H1 (cell line): ENCODE measurements around the gene C10orf95. TPM values are rescaled to one million over a fixed set of nuclear protein-coding genes. Genes with fewer than 3 reads are reported as not detected.

ENCODE experiments used
- CTCF ChIA-PET: fragments of 300-600 bp; sonication (Branson Sonifier 250); formaldehyde crosslinking; loops from one replicate; lab custom pipeline; 2021; ENCODE audit not compliant: partially characterized antibody; lab: Charles Lee
- POLR2A ChIA-PET: fragments of 300-600 bp; sonication (Branson Sonifier 250); formaldehyde crosslinking; loops from one replicate; lab custom pipeline; 2021; ENCODE audit warnings: inconsistent platforms; ENCODE audit not compliant: partially characterized antibody; lab: Charles Lee
- DNase-seq, 2 experiments: peaks; one replicate each; pipeline versions ENCODE4 v3.0.0 to v3.0.0-alpha.2; 2010 to 2022; ENCODE audit warnings: low spot score in 2 of 2, low read depth in 1 of 2, mixed read lengths in 1 of 2
- FAIRE-seq: peaks from 2 replicates; lab custom pipeline; 2011; peaks lifted over from hg19 to GRCh38; lab: Jason Lieb, UNC
- H2AFZ ChIP-seq: 2 replicates; pipeline ENCODE4 v1.8.1; 2012; ENCODE audit warnings: low read length, inconsistent platforms
- H2AK5ac ChIP-seq: 2 replicates; pipeline ENCODE4 v1.6.1; 2013; ENCODE audit warnings: low read depth, low read length
- H2BK120ac ChIP-seq: replicated peaks from 2 replicates; pipeline ENCODE3; 2013; ENCODE audit warnings: low read depth, low read length, inconsistent platforms
- H2BK12ac ChIP-seq: 2 replicates; pipeline ENCODE4 v1.6.1; 2013; ENCODE audit warnings: low read depth, low read length
- H2BK15ac ChIP-seq: 2 replicates; pipeline ENCODE4 v1.6.1; 2013; ENCODE audit warnings: low read length
- H2BK20ac ChIP-seq: 2 replicates; pipeline ENCODE4 v1.6.1; 2013; ENCODE audit warnings: low read length
- H2BK5ac ChIP-seq: 2 replicates; pipeline ENCODE4 v1.6.1; 2013; ENCODE audit warnings: low read depth, low read length
- H3K14ac ChIP-seq: 2 replicates; pipeline ENCODE4 v1.6.1; 2013; ENCODE audit warnings: inconsistent platforms; ENCODE audit not compliant: insufficient read length
- H3K18ac ChIP-seq: 2 replicates; pipeline ENCODE4 v1.6.1; 2013; ENCODE audit warnings: low read length; ENCODE audit errors: extremely low read depth
- H3K23ac ChIP-seq: 2 replicates; pipeline ENCODE4 v1.6.1; 2013; ENCODE audit warnings: inconsistent platforms; ENCODE audit not compliant: insufficient read length
- H3K23me2 ChIP-seq: 2 replicates; pipeline ENCODE4 v1.6.1; 2013; ENCODE audit warnings: low read depth, low read length
- H3K27ac ChIP-seq: 2 replicates; pipeline ENCODE4 v1.6.1; 2011; ENCODE audit warnings: low read depth, low read length, inconsistent platforms
- H3K27me3 ChIP-seq, 4 experiments: replicated peaks in 1 of 4; 1 replicate in 1 of 4; 2 replicates in 3 of 4; pipeline versions ENCODE4 v1.6.1 to v1.8.1; 2011 to 2013; ENCODE audit warnings: low read length in 3 of 4, mild to moderate bottlenecking in 3 of 4, inconsistent platforms in 2 of 4, mixed read lengths in 2 of 4, moderate library complexity in 1 of 4; ENCODE audit not compliant: control insufficient read depth in 3 of 4, insufficient read depth in 3 of 4; ENCODE audit errors: extremely low read depth in 1 of 4
- H3K36me3 ChIP-seq, 4 experiments: 2 replicates each; pipeline versions ENCODE4 v1.6.1 to v1.8.1; 2011 to 2013; ENCODE audit warnings: mild to moderate bottlenecking in 4 of 4, low read length in 3 of 4, moderate library complexity in 2 of 4, control low read depth in 1 of 4, inconsistent platforms in 1 of 4; ENCODE audit not compliant: insufficient read depth in 4 of 4, control insufficient read depth in 2 of 4
- H3K4ac ChIP-seq: replicated peaks from 2 replicates; pipeline ENCODE3; 2013; ENCODE audit warnings: low read length, low read depth, mixed read lengths, inconsistent platforms; ENCODE audit not compliant: insufficient read length
- H3K4me1 ChIP-seq, 4 experiments: replicated peaks in 1 of 4; 1 replicate in 1 of 4; 2 replicates in 3 of 4; pipeline versions ENCODE4 v1.6.1 to v1.8.1; 2011 to 2013; ENCODE audit warnings: low read length in 3 of 4, inconsistent platforms in 2 of 4, mixed read lengths in 1 of 4; ENCODE audit not compliant: insufficient read depth in 4 of 4, control insufficient read depth in 3 of 4
- H3K4me2 ChIP-seq, 2 experiments: 2 replicates each; pipeline versions ENCODE4 v1.6.1 to v1.8.1; 2011 to 2013; ENCODE audit warnings: low read depth in 2 of 2, low read length in 2 of 2, control low read depth in 1 of 2, inconsistent platforms in 1 of 2, mild to moderate bottlenecking in 1 of 2; ENCODE audit not compliant: insufficient read depth in 1 of 2
- H3K4me3 ChIP-seq, 4 experiments: fragments of 200-600, 300-600 bp in 1 of 4; sonication (generic), shearing (Covaris generic), sonication (Bioruptor Twin) in 1 of 4; 2 replicates each; pipeline versions ENCODE4 v1.5.1 to v1.8.1; 2011 to 2016; ENCODE audit warnings: low read length in 4 of 4, low read depth in 3 of 4, control low read depth in 2 of 4, inconsistent platforms in 2 of 4, mild to moderate bottlenecking in 2 of 4, mixed read lengths in 1 of 4, moderate library complexity in 1 of 4; ENCODE audit not compliant: insufficient read depth in 2 of 4; ENCODE audit errors: extremely low read depth in 1 of 4
- H3K56ac ChIP-seq: replicated peaks from 2 replicates; pipeline ENCODE3; 2013; ENCODE audit warnings: low read depth, mild to moderate bottlenecking, mixed read lengths, low read length, inconsistent platforms; ENCODE audit not compliant: insufficient read length
- H3K79me1 ChIP-seq: 2 replicates; pipeline ENCODE4 v1.6.1; 2013; ENCODE audit warnings: low read depth, low read length, control low read depth
- H3K79me2 ChIP-seq, 2 experiments: 2 replicates each; pipeline versions ENCODE4 v1.6.1 to v1.8.1; 2012 to 2013; ENCODE audit warnings: low read length in 2 of 2, mild to moderate bottlenecking in 2 of 2, inconsistent platforms in 1 of 2; ENCODE audit not compliant: insufficient read depth in 2 of 2, control insufficient read depth in 1 of 2
- H3K9ac ChIP-seq, 4 experiments: replicated peaks in 1 of 4; 1 replicate in 1 of 4; 2 replicates in 3 of 4; pipeline versions ENCODE4 v1.6.1 to v1.8.1; 2011 to 2013; ENCODE audit warnings: low read depth in 3 of 4, low read length in 3 of 4, control low read depth in 2 of 4, mild to moderate bottlenecking in 2 of 4, moderate library complexity in 2 of 4, inconsistent platforms in 1 of 4; ENCODE audit errors: extremely low read depth in 1 of 4
- H3K9me3 ChIP-seq, 2 experiments: 2 replicates each; pipeline versions ENCODE4 v1.6.1 to v1.8.1; 2012 to 2013; ENCODE audit warnings: mild to moderate bottlenecking in 2 of 2, moderate library complexity in 2 of 2, control low read depth in 1 of 2, inconsistent platforms in 1 of 2, low read depth in 1 of 2, low read length in 1 of 2, mixed read lengths in 1 of 2; ENCODE audit not compliant: insufficient read depth in 2 of 2
- H4K20me1 ChIP-seq, 2 experiments: replicated peaks in 1 of 2; 2 replicates each; pipeline versions ENCODE3 to v1.8.1; 2011 to 2013; ENCODE audit warnings: inconsistent platforms in 2 of 2, low read length in 2 of 2, mild to moderate bottlenecking in 1 of 2; ENCODE audit not compliant: insufficient read depth in 2 of 2, control insufficient read depth in 1 of 2
- H4K5ac ChIP-seq: 2 replicates; pipeline ENCODE4 v1.6.1; 2013; ENCODE audit warnings: low read length, low read depth, mixed read lengths, inconsistent platforms; ENCODE audit not compliant: insufficient read length
- H4K8ac ChIP-seq: 2 replicates; pipeline ENCODE4 v1.8.0; 2013; ENCODE audit warnings: mild to moderate bottlenecking, moderate library complexity, low read length, inconsistent platforms; ENCODE audit not compliant: insufficient read depth; ENCODE audit errors: extremely low read depth
- H4K91ac ChIP-seq: replicated peaks from 2 replicates; pipeline ENCODE3; 2013; ENCODE audit warnings: low read length, mixed read lengths, inconsistent platforms; ENCODE audit not compliant: insufficient read length
- CBX5 ChIP-seq: fragments of 300-800, 300-1000 bp; sonication (generic); IDR thresholded peaks from 2 replicates; pipeline ENCODE4 v1.7.1; 2016; ENCODE audit warnings: antibody characterized with exemption, low read length, low read depth
- CEBPB ChIP-seq: IDR thresholded peaks from 2 replicates; pipeline ENCODE4 v1.6.1; 2012; ENCODE audit warnings: low read depth, low read length
- CHD1 ChIP-seq: IDR thresholded peaks from 2 replicates; pipeline ENCODE4 v1.6.1; 2012; ENCODE audit warnings: low read depth, low read length, improper control_type of control experiment
- KDM5A ChIP-seq: fragments of 200-600 bp; IDR thresholded peaks from 2 replicates; pipeline ENCODE4 v1.7.1; 2012; ENCODE audit warnings: mild to moderate bottlenecking, low read length, inconsistent platforms, mixed read lengths
- SAP30 ChIP-seq: fragments of 300-600 bp; sonication (generic); IDR thresholded peaks from 2 replicates; pipeline ENCODE4 v1.7.1; 2012; ENCODE audit warnings: low read length, moderate library complexity, mild to moderate bottlenecking, inconsistent platforms; ENCODE audit not compliant: insufficient read depth, insufficient replicate concordance
- SRF ChIP-seq: IDR thresholded peaks from 2 replicates; pipeline ENCODE4 v1.6.1; 2011; ENCODE audit warnings: mild to moderate bottlenecking, low read depth, low read length, moderate library complexity
- YY1 ChIP-seq: IDR thresholded peaks from 2 replicates; pipeline ENCODE4 v1.6.1; 2011; ENCODE audit warnings: low read depth, mild to moderate bottlenecking, low read length
- WGBS, 2 experiments: shearing (Covaris generic) in 1 of 2; methylation state at CpG; one replicate each; pipeline versions ENCODE4 v1.1.6 to v1.1.7; 2013 to 2015; ENCODE audit warnings: low lambda C conversion rate in 2 of 2, mixed read lengths in 2 of 2, inconsistent platforms in 1 of 2, low coverage in 1 of 2, missing lambda C conversion rate in 1 of 2; ENCODE audit not compliant: insufficient replicate concordance in 2 of 2, insufficient coverage in 1 of 2, insufficient read length in 1 of 2; ENCODE audit errors: extremely low coverage in 1 of 2, missing lambda C conversion rate in 1 of 2; 5-methylcytosine and 5-hydroxymethylcytosine counted together
- polyA plus RNA-seq, 7 experiments: library from polyadenylated mRNA; depleted of rRNA in 3 of 7; stranded (reverse) in 5 of 7; unstranded in 2 of 7; fragments of >200 nt in 5 of 7; fragments of 200-250 nt in 2 of 7; gene quantifications; 1 replicate in 5 of 7; 2 replicates in 1 of 7; 4 replicates in 1 of 7; pipeline versions ENCODE4 v1.2.1 to v1.2.3, GENCODE V29; 2011 to 2013; ENCODE audit warnings: missing spikeins in 2 of 7, mixed read lengths in 2 of 7
- total RNA-seq: library from RNA; stranded (reverse); fragmentation: NEBNext Ultra II Directional; extraction: Animal tissue kit (Norgen Biotek cat#: 25700); gene quantifications from 2 replicates; pipeline ENCODE4 v1.2.1, GENCODE V29; 2021
- TF ChIP-seq, protein P1 (sequence below): IDR thresholded peaks from 2 replicates; pipeline ENCODE4 v1.6.1; 2011; ENCODE audit warnings: low read length, improper control_type of control experiment

C10orf95 gene
- total and polyA plus RNA-seq, 2 of the 8 experiments (the other 6 are each of a cell fraction or from before 2014, with no cell fraction given), result 0.34 to 0.48 TPM

DNA sequence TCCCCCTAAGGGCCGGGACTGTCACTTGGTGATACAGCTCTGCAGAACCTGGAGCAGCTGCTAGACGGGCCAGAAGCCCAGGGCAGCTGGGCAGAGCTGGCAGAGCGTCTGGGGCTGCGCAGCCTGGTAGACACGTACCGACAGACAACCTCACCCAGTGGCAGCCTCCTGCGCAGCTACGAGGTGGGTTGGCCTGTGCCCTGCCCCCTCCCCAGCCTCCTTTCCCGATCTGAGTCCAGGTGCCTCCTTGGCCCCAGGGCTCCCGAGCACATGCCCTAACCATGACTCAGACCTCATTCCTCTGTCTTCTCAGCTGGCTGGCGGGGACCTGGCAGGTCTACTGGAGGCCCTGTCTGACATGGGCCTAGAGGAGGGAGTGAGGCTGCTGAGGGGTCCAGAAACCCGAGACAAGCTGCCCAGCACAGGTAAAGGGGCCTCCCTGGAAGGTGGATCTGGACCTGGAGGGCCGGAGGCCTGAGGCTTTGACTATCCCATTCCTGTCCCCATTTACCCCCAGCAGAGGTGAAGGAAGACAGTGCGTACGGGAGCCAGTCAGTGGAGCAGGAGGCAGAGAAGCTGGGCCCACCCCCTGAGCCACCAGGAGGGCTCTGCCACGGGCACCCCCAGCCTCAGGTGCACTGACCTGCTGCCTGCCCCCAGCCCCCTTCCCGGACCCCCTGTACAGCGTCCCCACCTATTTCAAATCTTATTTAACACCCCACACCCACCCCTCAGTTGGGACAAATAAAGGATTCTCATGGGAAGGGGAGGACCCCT, 49.4 kb downstream of the C10orf95 start:
- no peak overlapping the region for H3K56ac ChIP-seq
- H2BK20ac ChIP-seq, result no peak overlapping the region
- H3K18ac ChIP-seq, result no peak overlapping the region
- no peak overlapping the region for H3K4ac ChIP-seq
- no peak overlapping the region for H3K14ac ChIP-seq
- no peak for TF ChIP-seq YY1
- TF ChIP-seq KDM5A, result no peak
- TF ChIP-seq, protein P1, sequence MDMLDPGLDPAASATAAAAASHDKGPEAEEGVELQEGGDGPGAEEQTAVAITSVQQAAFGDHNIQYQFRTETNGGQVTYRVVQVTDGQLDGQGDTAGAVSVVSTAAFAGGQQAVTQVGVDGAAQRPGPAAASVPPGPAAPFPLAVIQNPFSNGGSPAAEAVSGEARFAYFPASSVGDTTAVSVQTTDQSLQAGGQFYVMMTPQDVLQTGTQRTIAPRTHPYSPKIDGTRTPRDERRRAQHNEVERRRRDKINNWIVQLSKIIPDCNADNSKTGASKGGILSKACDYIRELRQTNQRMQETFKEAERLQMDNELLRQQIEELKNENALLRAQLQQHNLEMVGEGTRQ, result no peak
- TF ChIP-seq SRF, result no peak
- no peak for TF ChIP-seq CBX5
- TF ChIP-seq CEBPB, result no peak
- no peak for TF ChIP-seq SAP30
- no peak for TF ChIP-seq CHD1
- H2BK15ac ChIP-seq, result no peak overlapping the region
- no peak overlapping the region for H2BK5ac ChIP-seq
- H2AFZ ChIP-seq, result no peak overlapping the region
- no peak overlapping the region for H3K23ac ChIP-seq
- no peaks in the 10 kb centered on the region for H3K79me1 ChIP-seq
- no peak overlapping the region for H3K4me3 ChIP-seq
- no peak overlapping the region for H4K91ac ChIP-seq
- DNase-seq, result no peak
- no peak overlapping the region for H3K27ac ChIP-seq
- no peak overlapping the region for H4K5ac ChIP-seq
- no peak for FAIRE-seq
- H3K9me3 ChIP-seq, result no peaks in the 10 kb centered on the region
- H3K27me3 ChIP-seq, result peaks cover 0 to 8% (median 1%) of the 10 kb centered on the region in 4 experiments; a peak in 3 of 7 replicates
- peaks cover 3 to 7% of the 10 kb centered on the region in 2 experiments for H4K20me1 ChIP-seq
- peaks cover 2 to 13% (median 8%) of the 10 kb centered on the region in 4 experiments; a peak in 6 of 8 replicates for H3K36me3 ChIP-seq
- no peaks in the 10 kb centered on the region for H3K23me2 ChIP-seq
- no peak overlapping the region for H2AK5ac ChIP-seq
- H3K4me1 ChIP-seq, result peaks cover 0 to 10% (median 4%) of the 10 kb centered on the region in 4 experiments; a peak in 4 of 7 replicates
- no peaks in the 10 kb centered on the region for H3K79me2 ChIP-seq
- no peak overlapping the region for H2BK120ac ChIP-seq
- no peak overlapping the region for H3K4me2 ChIP-seq
- ChIA-PET CTCF (interaction anchor here (0.6 to 16.4 kb wide), 12 partner anchors 6 to 237 kb away, joined by 3 to 357 read pairs (median 18); partner anchors contain the start of genes C10orf95, CUEDC2, ELOVL3 and FBXL15), POLR2A (interaction anchor here (0.8 to 6.1 kb wide), 3 partner anchors 14 to 49 kb away, joined by 4 to 38 read pairs (median 5); partner anchors contain the start of genes C10orf95 and FBXL15)
- WGBS, 2 experiments, result 89% methylated on average over 18 of the region's 18 CpGs; no CpG with 5 or more reads in 1 of the 2 experiments
- no peak overlapping the region for H2BK12ac ChIP-seq
- H4K8ac ChIP-seq, result no peak overlapping the region; the same call in 1 of the 2 replicates
- no peak overlapping the region for H3K9ac ChIP-seq
